ENCODE results near the gene SPO11.

The SPO11 gene

DNA sequence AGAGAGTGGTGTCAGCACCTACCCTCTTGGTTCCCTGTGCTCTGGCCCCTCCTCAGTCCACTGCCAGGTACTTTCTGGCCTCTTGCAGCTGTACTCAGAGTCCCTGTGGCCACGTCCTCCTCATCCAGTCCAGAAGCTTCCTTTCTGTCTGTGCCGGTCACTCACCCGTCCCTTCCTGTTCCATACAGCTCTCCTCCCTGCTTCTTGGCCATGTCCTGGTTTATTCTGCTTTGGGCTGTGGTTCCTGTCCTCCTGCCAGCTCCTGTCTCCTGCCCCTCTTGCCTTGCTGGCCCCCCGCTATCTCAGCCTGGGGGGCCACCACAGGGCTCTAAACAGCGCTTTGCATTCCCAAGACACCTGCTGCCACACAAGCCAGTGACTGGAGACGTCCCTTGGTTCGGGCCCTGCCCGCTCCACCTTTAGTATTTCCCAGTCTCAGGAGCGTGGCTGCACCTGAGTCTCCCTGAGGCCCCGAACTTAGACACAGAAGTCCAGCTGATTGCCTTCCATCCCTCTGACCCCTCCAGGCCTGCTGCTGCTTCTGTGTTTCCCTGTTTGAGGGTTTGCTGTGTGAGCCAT is 46.1 kb downstream of the SPO11 start:
- no peak for DNase-seq (ENCODE audit: low read depth)

DNA sequence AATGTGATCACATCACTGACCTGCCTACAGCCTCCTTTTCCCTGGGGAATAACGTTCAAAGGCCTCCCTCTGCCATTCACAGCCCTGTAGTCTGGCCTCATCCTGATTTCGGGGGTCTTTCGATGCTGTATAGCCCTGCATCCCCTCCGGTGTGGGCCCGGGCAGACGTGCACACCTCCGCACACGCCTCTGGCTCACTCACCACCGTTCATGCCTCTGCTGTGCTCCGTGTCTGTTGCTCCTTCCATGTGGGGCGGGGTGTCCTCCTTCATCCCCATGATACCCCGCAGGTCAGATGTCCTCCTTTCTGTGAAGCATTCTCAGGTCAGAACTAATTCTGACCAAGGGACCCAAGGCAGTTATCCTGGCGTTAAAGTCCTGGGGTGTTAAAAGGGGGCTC is 47.7 kb downstream of the SPO11 start:
- no peak for DNase-seq (ENCODE audit: low read depth)

GRCh38 chr20:57378107-57378506 is 48.5 kb downstream of the SPO11 start:
- no peak for DNase-seq (ENCODE audit: low read depth)

GRCh38 chr20:57378646-57379262 is 49.2 kb downstream of the SPO11 start:
- no peak for DNase-seq (ENCODE audit: low read depth)

GRCh38 chr20:57379263-57379647 is 49.7 kb downstream of the SPO11 start:
- no peak for DNase-seq (ENCODE audit: low read depth)

DNA sequence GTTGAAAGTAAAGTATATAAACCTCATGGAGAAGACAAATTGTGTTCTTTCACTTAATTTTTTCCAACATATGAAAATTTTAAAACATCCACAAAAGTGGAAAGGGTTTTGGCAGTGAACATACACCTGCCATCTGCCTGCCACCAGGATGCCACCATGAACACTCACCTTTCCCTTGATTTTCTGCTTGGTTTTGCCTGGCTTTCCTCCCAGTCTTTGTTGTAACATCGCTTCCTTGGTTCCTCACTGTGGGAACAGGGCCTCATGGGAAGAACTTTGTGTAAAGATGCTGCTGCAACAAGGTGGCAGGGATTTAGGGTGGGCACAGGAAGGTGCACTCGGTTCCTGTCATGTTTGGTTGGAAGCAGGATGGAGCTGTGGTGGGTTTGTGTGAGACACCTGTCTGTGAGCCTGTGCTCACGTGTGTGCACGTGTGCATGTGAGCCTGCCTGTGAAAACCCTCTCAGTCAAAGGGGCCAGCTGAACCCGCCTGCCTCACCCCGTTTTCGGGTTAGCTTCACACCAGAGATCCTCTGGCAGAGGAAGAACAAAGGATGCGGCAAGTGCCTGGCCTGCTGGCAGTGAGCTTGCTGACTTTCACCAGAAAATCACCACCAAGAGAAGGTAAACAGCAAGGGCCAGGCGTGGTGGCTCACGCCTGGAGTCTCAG is 50.6 kb downstream of the SPO11 start:
- no peak for DNase-seq (ENCODE audit: low read depth)

DNA sequence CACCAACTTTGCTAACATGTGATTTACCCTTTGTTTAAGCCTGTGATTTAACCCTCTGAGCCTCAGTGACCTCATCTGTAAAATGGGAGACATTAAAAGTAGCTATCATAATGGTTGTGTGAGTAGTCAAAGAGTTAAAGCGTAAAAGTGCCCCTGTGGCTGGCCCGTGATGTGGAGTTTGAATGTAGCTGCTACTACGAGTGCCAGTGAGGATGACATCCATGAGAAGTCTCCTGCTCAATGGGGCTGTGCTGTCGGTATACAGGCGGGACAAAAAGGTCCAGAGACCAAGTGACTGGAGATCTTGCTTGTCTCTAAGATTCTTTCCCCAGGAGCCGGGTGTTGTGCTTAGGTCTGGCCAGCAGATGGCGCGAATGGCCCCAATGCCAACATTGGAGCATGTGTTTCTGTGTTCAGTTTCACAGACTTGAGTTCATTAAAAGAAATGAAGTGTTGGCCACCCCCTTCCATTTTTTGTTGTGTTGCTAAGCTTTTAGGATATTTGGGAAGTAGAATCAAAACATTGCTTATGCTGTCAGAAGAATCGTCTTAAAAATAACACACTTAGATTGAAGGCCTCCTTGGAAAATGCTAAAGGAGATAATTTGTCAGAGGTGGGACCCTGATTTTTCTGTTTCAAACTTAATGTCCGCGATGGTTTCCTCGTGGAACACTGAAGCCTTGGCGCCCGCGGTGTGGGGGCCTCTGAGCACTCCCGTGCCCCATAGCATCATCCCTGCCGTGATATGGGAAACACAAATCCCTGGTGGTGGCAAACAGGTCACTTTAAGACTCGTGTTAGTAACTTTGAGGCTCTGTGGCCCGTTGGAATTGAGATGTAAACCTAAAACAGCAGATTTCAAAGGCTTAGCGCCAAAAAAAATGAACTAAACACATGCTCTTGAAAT is 52.2 kb downstream of the SPO11 start:
- peak; percentile 81 for DNase-seq (ENCODE audit: low read depth)

GRCh38 chr20:57382516-57382915 is 52.9 kb downstream of the SPO11 start:
- DNase-seq (ENCODE audit: low read depth): no peak

GRCh38 chr20:57383447-57384347 is 54.1 kb downstream of the SPO11 start:
- no peak for DNase-seq (ENCODE audit: low read depth)

DNA sequence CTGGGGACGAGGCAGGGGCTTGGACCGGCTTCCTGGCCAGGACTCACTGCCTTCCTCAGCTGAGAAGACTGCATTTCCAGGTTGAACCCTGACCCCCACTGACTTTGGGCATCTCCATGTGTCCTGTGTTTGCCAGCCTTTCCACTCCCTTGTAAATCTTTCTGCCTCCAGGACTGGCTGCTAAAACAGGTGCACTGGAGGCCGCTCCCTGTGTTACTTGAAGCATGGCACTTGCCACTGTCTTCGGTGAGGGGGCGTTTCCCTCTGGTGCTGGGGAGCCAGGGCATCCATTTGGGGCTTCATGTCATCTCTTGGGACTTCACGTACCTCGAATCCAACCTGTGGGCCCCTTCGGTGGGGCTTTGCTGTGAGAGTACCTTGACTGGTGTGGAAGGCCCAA is 54.9 kb downstream of the SPO11 start:
- DNase-seq (ENCODE audit: low read depth): no peak

- DNase-seq (ENCODE audit: low read depth): no peak
Observed at GRCh38 chr20:57384953-57385761, 55.6 kb downstream of the SPO11 start.

- no peak for DNase-seq (ENCODE audit: low read depth)
Observed at GRCh38 chr20:57385940-57386339, 56.3 kb downstream of the SPO11 start.

- no peak for DNase-seq (ENCODE audit: low read depth)
Observed at GRCh38 chr20:57386762-57387161, 57.2 kb downstream of the SPO11 start.

- no peak for DNase-seq (ENCODE audit: low read depth)
Observed at GRCh38 chr20:57387463-57387862, 57.9 kb downstream of the SPO11 start.

DNA sequence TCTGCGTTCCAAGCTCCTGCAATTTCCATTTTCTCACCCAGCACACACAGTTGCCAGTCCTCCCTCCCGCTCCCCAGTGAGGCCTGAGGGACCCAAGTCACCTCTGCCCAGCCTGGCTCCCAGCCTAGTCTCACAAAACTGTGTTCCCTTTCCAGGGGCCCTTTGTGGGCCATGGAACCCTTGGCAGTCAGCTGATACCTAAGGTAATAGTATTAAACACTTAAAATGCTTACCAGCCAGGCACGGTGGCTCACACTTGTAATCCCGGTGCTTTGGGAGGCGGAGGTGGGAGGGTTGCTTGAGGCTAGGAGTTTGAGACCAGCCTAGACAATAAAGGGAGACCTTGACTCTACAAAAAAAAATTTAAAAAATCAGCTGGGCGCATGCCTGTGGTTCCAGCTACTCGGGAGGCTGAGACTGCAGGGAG is 58.4 kb downstream of the SPO11 start:
- no peak for DNase-seq (ENCODE audit: low read depth)

GRCh38 chr20:57388953-57389694 is 59.5 kb downstream of the SPO11 start:
- no peak for DNase-seq (ENCODE audit: low read depth)

DNA sequence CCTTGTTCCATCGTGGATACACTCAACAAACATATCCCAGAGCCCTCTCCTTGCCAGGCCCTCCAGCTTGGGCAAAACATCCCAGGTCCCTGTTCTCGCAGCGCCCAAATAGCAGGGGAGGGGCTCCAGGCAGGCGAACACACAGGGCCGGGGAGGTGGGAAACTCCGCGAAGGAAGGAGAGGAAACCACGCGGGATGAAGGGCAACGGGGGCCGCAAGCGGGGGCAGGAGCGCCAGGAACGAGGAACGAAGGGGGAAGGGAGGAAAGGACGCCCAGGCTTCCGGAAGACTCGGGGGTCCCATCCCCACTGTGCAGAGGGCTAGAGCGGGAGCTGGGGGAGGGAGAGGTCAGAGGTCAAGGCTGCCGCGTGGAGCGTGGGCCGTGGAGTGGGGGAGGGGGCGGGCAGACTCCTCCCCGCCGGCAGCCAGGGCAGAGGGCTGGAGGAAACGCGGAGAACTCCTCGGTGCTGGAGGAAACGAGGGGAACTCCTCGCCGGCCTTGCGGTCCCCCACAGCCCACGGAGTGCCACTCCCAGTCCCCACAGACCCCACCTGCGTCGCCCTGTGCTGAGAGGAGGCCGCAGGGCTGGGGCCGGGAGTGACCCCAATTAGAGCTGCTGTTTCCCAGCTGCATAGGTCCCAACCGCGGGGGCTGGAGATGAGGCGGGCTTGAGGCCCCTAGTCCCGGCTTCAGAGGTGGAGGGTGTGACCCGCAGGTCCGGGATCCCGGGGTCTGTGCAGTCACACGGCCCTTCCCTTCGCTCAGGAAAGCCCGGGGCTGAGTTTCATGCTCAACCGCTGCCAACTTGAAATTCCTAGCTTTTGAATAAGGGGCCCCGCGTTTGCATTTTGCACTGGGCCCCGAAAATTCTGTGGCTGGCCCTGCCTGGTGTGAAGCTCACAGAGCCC is 60.3 kb downstream of the SPO11 start:
- peak; percentile 36 for DNase-seq (ENCODE audit: low read depth)

DNA sequence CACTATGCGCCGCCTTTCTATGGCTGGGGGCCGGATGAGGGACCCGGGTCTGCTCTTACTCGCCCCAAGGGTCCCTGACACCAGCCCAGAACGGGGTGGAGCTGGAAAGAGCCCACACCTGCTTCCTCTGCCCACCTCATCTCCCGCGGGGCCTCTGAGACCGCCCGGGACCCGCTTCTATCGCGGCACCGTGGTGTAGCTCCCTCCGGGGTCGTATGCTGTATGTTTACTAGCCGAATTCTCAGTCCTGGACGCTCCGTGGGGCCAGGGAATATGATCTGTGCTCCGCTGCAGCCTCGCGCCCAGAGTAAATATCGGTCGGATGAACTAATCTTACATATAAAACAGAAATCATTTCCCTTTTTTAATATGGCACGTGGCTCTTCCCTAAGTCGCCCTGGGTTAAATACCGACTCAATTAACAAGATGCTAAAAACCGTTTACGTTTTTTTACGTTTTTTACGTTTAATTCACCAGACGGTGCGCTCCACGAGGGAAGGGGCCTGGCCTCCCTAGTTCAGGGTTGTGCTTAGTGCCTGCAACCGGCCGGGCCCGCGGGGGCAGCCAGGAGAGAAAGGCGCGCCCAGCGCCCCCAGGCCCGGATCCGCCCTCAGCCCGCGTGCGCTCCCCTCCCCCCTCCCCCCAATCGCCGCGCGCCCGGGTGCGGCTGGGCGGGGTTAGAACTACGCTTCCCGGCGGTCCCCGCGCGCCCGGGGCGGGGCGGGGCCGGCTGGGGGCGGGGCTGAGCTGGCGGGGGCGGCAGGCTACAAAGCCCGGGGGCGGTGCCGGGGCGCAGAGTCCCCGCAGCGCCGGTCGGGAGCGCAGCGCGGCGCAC is 61.2 kb downstream of the SPO11 start, which contains the start of gene RBM38:
TSS of gene RBM38 (plus strand) at position 793 of the 835 bp plus-strand sequence. CDS start 186 bp downstream, outside the sequence.
- DNase-seq (ENCODE audit: low read depth): peak; percentile 63
